GM04504 (cell line): ENCODE results near the gene TAOK1.

Source experiments
- DNase-seq: peaks from one replicate; pipeline ENCODE4 v3.0.0-alpha.2; 2012; ENCODE audit warnings: low read depth

Gene TAOK1

GRCh38 chr17:29584452-29585079 is 194.4 kb downstream of the TAOK1 start:
- DNase-seq, result no peak

GRCh38 chr17:29585080-29585751 is 195.1 kb downstream of the TAOK1 start:
- no peak for DNase-seq

GRCh38 chr17:29586676-29587469 is 196.7 kb downstream of the TAOK1 start:
- DNase-seq, result no peak

- no peak for DNase-seq
Observed at GRCh38 chr17:29587591-29587990, 197.4 kb downstream of the TAOK1 start.

DNA sequence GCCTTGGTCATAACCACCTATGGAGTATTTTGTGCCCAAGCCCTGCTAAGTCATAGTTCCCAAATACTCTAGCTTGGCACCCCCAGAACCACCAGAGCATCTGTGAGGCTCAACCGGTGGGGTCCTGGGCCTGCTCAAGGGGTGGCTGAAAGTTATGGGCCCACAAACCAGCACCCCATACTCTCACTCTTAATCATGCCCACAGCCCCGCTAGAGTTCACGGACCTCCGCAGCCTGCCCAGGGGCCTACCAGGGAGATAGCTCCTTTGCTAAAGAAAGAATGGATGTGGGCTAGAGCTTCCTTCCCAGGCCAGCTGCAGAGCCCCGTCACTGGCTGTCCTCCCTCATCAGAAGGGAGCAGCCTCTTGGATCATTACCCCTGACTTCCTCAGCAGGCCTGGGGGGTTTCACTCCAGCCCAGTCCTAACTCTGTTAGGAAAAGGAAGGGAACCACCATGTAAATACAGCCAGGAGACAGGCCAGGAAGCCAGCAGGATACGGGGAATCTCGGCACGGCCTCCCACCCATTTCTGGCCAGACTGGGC is 197.9 kb downstream of the TAOK1 start:
- no peak for DNase-seq

DNA sequence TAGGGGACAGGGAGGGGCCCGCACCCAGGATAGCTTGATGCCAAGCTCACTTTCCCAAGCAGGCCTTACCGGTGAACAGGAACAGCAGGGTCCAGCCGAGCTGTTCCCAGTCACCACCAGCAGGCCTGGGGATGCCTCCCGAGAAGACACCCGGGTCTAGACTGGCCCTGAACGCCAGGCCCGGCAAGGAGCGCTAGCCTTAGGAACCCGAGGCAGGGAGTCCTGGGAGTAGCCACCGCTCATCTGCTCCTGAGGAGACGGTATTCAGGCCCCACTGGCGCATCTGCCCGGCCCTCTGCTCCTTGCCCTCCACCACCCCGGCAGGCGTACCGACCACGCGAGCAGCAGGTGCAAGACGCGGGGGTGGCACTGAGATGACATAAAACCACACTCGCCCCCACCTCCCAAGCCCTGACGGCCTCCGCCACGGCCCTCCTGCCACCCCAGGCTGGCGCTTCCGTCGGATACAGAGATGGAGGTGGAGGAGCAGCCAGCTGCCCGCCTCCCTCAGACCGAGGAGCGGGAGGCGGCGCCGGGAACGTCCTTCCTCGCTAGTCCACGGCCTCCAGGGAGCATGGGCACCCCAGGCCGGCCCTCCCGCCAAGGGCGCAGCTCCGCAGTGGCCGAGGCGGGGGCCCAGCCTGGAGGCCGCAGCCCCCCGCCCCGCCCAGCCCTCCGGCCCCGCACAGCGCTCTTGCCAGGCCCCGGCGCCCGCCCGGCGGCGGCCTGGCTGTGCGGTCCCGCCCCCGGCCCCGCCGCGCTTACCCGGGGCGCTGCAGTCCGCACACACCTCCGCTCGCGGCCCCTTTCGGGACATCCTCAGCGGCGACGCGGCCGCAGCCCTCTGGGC is 198.6 kb downstream of the TAOK1 start:
- DNase-seq, result no peak

GRCh38 chr17:29589524-29590410 is 199.6 kb downstream of the TAOK1 start, which contains the start of gene GIT1:
GIT1 (minus strand) TSS chr17:29589648; CDS start chr17:29589378, 270 bp downstream.
- peak; percentile 68 for DNase-seq

- no peak for DNase-seq
Observed at GRCh38 chr17:29590411-29591145, 200.4 kb downstream of the TAOK1 start.

- no peak for DNase-seq
Observed at GRCh38 chr17:29591146-29591736, 201.1 kb downstream of the TAOK1 start.

GRCh38 chr17:29591737-29592608 is 201.8 kb downstream of the TAOK1 start:
- DNase-seq, result no peak

DNA sequence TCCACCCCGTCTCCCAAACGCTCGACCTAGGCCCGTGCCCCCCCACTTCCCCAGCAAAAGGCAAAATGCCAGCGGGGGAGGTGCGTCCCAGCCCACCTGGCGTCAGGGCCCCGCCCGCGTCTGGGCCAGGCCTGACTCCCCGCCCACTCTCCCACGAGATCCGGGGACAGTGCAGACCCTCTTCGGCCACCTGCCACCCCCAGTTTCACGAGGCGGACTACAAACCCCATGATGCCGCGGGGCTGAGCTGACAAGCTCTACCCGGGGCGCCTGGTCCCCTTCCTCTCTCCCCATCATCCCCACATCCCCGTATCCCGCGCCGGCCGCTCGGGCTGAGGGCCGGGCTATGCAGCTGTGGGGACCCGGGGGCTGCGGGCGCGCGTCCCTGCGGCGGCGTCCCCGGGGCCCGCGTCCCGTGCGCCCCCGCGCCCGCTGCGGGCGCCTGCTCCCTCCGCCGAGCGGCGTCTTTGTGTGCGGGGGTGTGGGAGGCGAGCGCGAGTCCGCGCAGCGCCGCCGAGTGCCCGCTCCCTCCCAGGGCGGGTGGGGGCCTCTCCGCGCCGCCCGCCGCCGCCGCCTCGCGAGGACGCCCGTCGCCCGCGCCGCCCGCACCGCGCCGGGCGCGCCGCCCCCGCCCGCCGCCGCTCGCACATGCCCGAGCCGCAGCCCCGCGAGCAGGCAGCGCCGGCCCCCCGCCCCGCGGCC is 202.8 kb downstream of the TAOK1 start, which contains the start of gene ANKRD13B:
Gene ANKRD13B (plus strand): TSS at position 283 of the 702 bp plus-strand sequence. CDS start 490 bp downstream, outside the sequence.
- no peak for DNase-seq

GRCh38 chr17:29593591-29594518 is 203.7 kb downstream of the TAOK1 start:
- DNase-seq, result no peak

- no peak for DNase-seq
Observed at GRCh38 chr17:29594519-29595090, 204.4 kb downstream of the TAOK1 start.

DNA sequence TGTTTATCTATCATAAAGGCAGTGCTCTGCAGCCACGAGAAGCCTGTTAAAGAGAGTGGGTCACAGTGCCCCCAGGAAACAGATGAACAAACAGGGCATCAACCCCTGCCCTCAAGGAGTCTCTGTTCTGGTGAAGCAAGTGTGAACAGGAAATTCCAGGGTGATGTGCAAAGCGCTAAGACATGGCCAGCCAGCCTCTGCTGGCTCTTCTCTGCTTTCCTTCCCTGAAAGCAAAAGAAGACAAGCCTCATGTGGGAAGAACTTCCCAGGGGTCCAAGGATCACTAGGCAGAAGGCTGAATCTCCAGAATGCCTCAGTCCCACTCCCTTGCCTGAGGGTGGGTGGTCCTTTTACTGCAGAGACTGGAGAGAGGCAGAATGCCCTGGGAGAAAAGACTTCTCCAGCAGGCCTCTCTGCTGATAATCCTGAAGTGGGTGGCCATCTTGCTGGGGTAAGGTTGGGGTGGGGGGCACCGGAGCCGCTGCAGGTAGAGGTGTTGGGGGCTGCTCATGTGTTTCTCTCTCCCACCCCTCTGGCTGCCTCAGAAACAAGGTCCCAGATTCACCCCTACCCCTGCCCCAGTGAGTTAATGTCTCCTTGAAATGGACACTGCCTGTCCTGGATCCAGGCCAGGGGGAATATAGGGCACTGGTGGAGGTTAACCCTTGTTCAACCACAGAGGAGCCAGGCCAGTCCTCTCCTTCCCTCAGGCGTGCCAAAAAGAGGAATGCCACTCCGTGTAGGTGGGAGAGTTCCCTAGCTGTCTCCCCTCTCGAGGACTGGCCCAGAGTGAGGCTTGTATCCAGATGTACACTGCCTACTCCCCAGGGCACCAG is 205.2 kb downstream of the TAOK1 start:
- DNase-seq, result no peak
